HG03521 (cell line): ENCODE data around the gene FBXW7.
A peak's percentile ranks its signal among the peaks of the same experiment; 100 is the strongest.

Source experiments
- ATAC-seq: cut with Tn5 transposase; IDR thresholded peaks from one replicate; pipeline ENCODE4 v1.9.1; 2021; ENCODE audit warnings: mild to moderate bottlenecking, moderate library complexity; ENCODE audit not compliant: unreplicated experiment

FBXW7 gene

DNA sequence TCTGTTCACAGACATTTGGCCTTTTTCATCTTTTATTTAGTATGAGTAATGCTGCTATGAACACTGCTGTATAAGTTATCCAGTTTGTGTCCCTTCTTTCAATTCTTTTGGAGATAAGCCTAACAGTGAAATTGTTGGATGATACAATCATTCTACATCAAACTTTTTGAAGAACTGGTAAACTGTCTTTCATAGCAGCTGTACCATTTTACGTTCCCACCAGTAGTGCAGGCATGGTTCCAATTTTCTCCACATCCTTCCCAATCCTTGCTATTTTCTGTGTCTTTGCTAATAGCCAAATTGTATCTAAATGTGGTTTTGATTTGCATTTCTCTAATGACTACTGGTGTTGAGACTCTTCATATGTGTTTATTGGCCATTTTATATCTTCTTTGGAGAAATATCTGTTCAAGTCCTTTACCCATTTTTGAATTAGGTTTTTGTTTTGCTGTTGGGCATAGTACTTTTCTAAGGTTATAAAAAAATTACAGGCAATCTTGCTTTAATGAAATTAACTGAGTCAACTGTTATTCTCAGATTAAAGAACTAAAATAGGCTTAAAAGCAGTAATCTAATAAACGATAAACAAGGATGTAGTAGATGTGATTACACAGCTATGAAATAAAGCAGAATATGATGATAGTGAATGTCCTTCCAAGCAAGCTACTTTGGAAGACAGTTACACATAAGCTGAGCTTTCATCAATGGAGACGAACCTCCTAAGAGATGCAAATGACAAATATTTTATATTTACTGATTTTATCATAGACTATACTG lies 57.2 kb downstream of the FBXW7 start:
- ATAC-seq = no peak

DNA sequence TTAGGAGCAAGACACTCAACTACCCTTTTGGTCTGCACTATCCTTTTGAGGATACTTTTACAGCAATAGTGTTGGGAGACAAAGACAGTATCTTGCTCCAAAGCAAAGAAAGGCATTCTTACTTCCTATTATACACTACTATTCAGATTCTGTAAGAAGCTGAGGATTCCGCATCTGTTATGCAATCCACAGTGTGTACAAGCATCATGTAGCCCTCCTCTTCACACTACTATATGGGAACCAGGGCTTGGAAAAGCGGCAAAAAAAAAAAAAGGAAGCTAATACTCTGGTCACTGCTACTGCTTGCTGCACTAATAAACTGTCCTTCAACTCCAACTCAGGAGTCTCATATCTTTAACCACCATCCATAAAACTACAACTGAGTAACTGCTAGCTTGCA lies 59.1 kb downstream of the FBXW7 start:
- ATAC-seq = no peak

DNA sequence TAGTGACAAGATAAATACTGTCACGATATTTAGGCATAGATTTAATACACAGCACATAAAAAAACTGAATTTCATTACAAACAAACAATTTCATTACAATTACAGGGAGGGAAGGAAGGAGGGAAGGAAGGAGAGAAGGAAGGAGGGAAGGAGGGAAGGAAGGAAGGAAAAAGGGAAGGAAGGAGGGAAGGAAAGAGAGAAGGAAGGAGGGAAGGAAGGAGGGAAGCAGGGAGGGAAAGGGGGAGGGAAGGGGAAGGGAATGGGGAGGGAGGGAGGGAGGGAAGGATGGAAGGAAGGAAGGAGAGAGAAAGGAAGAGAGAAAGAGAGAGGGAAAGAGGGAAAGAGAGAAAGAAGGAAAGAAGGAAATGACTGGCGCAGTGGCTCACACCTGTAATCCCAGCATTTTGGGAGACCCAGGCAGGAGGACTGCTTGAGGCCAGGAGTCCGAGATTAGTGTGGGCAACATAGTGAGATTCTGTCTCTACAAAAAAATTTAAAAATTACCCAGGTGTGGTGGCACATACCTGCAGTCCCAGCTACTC lies 64.6 kb downstream of the FBXW7 start:
- no peak for ATAC-seq

DNA sequence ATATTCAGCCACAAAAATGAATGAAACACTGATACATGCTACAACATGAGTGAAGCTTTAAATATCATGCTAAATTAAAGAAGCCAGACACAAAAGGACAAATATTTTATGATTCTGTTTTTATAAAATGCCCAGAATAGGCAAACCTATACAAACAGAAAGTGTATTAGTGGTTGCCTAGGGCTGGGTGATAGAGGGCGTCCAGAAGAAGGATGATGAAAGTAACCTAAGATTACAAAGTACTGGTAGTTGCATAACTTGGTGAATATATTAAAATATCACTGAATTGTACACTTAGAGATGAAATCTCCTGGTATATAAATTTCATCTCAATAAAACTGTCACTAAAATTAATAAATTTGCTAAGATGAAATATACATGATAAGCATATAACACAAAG lies 67.5 kb downstream of the FBXW7 start:
- no peak for ATAC-seq

DNA sequence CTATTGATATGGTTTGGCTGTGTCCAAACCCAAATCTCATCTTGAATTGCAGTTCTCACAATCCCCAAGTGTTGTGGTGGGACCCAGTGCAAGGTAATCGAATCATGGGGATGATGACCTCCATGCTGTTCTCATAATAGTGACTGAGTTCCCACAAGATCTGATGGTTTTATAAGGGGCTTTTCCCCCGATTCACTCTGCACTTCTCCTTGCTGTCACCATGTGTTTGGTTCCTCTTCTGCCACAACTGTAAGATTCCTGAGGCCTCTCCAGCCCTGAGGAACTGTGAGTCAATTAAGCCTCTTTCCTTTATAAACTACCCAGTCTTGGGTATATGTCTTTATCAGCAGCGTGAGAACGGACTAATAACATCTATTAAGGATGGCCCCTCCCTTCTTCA lies 68.8 kb downstream of the FBXW7 start:
- ATAC-seq = no peak

DNA sequence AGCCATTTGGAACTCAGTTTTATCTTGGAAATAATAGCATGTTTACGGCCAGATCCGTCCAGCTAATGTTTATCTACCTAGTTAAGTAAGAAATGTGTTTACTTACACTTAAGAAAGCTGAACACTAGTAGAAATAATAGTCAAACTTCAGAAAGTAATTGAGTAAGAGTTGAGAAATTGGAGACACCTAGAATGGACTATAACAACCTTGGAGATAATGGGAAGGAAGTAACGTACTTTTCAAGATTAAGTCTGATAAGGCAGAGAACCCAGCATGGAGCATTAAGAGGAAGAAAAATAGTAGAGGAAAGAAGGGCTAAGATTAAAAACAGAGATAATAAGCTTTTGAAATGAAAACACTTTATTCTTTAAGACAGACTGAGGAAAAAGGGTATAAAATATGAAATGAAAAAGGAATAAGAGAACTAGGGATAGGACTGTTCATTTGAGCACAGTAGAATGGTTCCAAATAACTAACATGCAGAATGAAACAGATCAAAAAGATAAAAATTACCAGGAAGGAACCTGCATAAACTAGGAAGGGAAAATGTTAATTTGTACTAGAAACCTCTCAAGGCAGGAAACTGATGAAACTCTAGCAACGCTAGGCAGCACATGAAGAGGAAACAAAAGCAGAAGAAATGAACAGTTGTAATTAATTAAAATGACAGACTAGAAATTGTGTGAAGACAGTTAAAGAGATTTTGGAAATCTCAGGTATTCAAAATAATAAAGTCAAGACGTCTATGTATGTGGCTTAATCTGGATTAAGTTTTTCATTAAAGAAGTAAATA lies 71.7 kb downstream of the FBXW7 start:
- ATAC-seq = no peak

GRCh38 chr4:152463562-152463961 lies 72.3 kb downstream of the FBXW7 start:
- ATAC-seq = no peak

- no peak for ATAC-seq
These were observed 73.2 kb downstream of the FBXW7 start for GRCh38 chr4:152462695-152463094.

- ATAC-seq = peak; percentile 55
These were observed 73.8 kb downstream of the FBXW7 start for GRCh38 chr4:152462047-152462446.

- ATAC-seq = no peak
These were observed 75.4 kb downstream of the FBXW7 start for GRCh38 chr4:152460488-152460887.

GRCh38 chr4:152459326-152459725 lies 76.6 kb downstream of the FBXW7 start:
- peak; percentile 30 for ATAC-seq

- peak; percentile 37 for ATAC-seq
These were observed 77.0 kb downstream of the FBXW7 start for GRCh38 chr4:152458801-152459302.

- no peak for ATAC-seq
These were observed 79.3 kb downstream of the FBXW7 start for GRCh38 chr4:152456609-152457008.

DNA sequence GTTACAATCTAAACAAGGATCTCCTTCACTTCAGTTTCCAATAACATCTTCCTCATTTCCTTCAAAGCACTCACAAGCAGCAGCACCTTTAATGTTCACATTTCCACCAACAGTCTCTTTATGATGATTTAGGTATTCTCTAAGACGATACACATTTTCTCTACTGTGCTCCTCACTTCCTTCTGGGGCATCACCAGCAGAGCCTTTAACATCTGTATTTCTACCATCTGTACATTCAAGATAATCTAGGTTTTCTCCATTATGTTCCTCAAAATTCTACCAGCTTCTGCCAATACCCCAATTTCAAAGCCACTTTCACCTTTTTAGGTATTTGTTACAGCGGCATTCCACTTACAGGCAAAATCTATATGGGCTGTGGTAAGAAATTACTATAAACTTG lies 80.6 kb downstream of the FBXW7 start:
- no peak for ATAC-seq

DNA sequence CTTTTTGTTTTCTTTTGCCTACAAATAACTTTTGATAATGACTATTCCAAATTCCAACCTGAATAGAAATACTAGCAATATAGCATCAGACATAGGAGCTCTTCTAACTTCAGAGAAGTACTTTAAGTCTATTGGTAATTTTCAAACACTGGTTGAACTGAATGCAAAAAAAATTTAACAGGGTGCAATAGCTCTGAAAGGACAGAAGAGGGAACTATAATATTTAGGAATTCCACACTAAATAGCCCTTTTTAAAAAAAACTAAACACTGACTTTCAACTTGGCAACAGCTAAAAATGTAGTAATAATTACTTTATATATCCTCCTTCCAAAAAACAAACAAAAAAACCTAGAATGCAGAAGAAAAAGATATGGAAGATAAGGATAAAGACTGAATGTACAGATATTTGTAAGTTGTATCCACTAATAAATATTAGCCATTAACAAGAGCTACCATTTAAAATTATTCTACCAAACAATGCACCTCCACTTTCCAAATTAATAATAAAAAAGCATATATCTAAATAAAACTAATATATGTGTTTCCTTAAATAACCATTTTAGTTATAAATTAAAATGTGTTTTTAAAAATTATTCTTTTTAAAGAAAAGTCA lies 81.4 kb downstream of the FBXW7 start:
- no peak for ATAC-seq

DNA sequence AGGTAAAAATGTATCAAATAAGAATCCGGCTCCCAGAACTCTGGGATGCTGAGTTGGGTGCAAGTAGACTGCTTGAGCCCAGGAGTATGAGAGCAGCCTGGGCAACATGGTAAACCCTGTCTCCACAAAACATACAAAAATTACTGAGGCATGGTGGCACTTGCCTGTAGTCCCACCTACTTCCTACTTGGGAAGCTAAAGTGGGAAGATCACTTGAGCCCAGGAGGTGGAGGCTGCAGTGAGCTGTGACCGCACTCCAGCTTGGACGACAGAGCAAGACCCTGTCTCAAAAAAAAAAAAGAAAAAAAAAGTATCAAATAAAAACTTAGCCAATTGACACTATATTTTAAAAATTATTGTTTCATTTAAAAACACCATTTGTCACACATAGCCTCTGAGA lies 84.4 kb downstream of the FBXW7 start:
- no peak for ATAC-seq

- no peak for ATAC-seq
These were observed 87.0 kb downstream of the FBXW7 start for GRCh38 chr4:152448854-152449253.

- ATAC-seq = no peak
These were observed 87.7 kb downstream of the FBXW7 start for GRCh38 chr4:152448038-152448707.

- no peak for ATAC-seq
These were observed 92.0 kb downstream of the FBXW7 start for GRCh38 chr4:152443859-152444258.

DNA sequence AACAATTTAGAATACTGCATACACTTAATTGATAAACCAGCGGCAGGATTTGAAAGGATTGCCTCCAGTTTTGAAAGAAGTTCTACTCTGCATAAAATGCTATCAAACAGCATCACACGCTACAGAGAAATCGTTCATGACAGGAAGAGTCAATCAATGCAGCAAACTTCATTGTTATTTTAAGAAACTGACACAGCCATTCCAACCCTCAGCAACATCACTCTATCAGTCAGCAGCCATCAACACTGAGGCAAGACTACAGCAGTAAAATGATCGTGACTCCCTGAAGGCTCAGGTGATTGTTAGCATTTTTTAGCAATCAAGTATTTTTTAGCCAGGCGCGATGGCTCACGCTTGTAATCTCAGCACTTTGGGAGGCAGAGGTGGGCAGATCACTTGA lies 98.3 kb downstream of the FBXW7 start:
- ATAC-seq = no peak

DNA sequence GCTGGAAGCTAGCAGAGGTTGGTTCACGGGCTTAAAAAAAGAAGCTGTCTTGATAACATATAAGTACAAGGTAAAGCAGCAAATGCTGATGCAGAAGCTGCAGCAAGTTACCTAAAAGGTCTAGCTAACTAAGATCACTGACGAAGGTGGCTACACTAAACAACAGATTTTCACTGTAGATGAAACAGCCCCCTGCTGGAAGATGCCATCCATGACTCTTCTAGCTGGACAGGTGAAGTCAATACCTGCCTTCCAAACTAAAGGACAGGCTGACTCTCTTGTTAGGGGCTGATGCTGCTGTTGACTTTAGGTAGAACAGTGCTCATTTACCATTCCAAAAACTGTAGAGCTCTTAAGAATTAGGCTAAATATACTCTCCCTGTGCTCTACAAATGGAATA lies 99.5 kb downstream of the FBXW7 start:
- ATAC-seq = no peak
